B cell (primary cell): ENCODE data around the gene CLDN2.

Source experiments
- CTCF ChIP-seq: fragments of 200-600 bp; IDR thresholded peaks from one replicate; pipeline ENCODE4 v1.8.0; 2022; ENCODE audit warnings: antibody characterized with exemption, mild to moderate bottlenecking
- EZH2 ChIP-seq: IDR thresholded peaks from 2 replicates; pipeline ENCODE4 v1.6.1; 2012; ENCODE audit warnings: borderline replicate concordance, low read depth, mild to moderate bottlenecking, moderate library complexity, low read length; ENCODE audit not compliant: insufficient read depth, poor library complexity, severe bottlenecking

- peak; percentile 43 for TF ChIP-seq CTCF
- no peak for TF ChIP-seq EZH2
Observed at GRCh38 chrX:106898462-106898861, 21.7 kb upstream of the CLDN2 start.
